DMS79 treated with DMSO at 0.1 percent for 48 hours (cell line): ENCODE data around the gene H2AZ2.

Source experiments
- DNase-seq: peaks from one replicate; lab custom pipeline; 2025; lab: John Stamatoyannopoulos, UW

H2AZ2 gene

GRCh38 chr7:44784364-44784763, 63.5 kb downstream of the H2AZ2 start:
- DNase-seq, result no peak

DNA sequence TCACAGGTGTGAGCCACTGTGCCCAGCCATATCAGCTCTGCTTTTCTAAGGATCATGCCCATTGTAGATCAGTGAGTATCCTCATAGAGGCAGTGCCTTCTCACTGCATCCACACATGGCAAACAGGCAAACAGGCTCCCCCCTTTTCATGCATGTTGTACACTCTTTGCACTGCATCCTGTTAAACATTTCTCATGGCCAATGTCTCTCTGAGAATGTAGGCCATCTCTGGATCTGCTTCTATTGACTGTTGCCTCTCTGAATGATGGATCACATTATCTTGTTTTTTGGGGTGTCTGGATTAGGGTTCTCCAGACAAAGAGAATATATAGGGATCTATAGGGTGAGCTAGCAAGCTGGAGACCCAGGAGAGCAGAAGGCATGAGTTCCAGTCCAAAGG, 64.5 kb downstream of the H2AZ2 start:
- DNase-seq, result no peak

- DNase-seq, result no peak
These were observed 65.4 kb downstream of the H2AZ2 start for GRCh38 chr7:44782460-44782859.
